Activated CD8-positive, alpha-beta T cell treated with anti-CD3 and anti-CD28 coated beads for 36 hours (primary cell): ENCODE results near the gene CORO2B. TPM values are rescaled to one million over a fixed set of nuclear protein-coding genes. Genes with fewer than 3 reads are reported as not detected.

ENCODE experiments used
- ATAC-seq: fragments of 200-7000 bp; cut with Tn5 transposase; one replicate; pipeline ENCODE4 v1.10.0; 2021; ENCODE audit warnings: mild to moderate bottlenecking, moderate library complexity
- CTCF ChIA-PET: fragments of 350-600 bp; sonication (Branson Sonifier 250); formaldehyde crosslinking; loops from one replicate; lab custom pipeline; 2021; ENCODE audit warnings: antibody characterized with exemption; lab: Charles Lee
- POLR2A ChIA-PET: fragments of 350-600 bp; sonication (Branson Sonifier 250); formaldehyde crosslinking; loops from one replicate; lab custom pipeline; 2021; ENCODE audit warnings: antibody characterized with exemption; lab: Charles Lee
- DNase-seq: peaks from one replicate; pipeline ENCODE4 v3.0.0-alpha.2; 2020
- H3K27ac Mint-ChIP-seq: one replicate; pipeline ENCODE4 v1.8.0; 2021; ENCODE audit warnings: mild to moderate bottlenecking, mixed read lengths
- H3K27me3 Mint-ChIP-seq: one replicate; pipeline ENCODE4 v1.8.0; 2021; ENCODE audit warnings: mixed read lengths
- H3K36me3 Mint-ChIP-seq: one replicate; pipeline ENCODE4 v1.8.0; 2021; ENCODE audit warnings: low read depth, mixed read lengths
- H3K4me1 Mint-ChIP-seq: one replicate; pipeline ENCODE4 v1.8.0; 2021; ENCODE audit warnings: low read depth, mixed read lengths
- H3K4me3 Mint-ChIP-seq: one replicate; pipeline ENCODE4 v1.8.0; 2021; ENCODE audit warnings: mild to moderate bottlenecking, moderate library complexity, mixed read lengths
- H3K9me3 Mint-ChIP-seq: one replicate; pipeline ENCODE4 v1.8.0; 2021; ENCODE audit warnings: mixed read lengths
- intact Hi-C: fragments of 100-400 bp; cut with micrococcal nuclease; formaldehyde crosslinking; loops from one replicate; pipeline ENCODE4 v1.10.0; 2022
- total RNA-seq, 2 experiments: library from RNA; stranded (reverse); gene quantifications; one replicate each; pipeline ENCODE4 v1.2.3, GENCODE V29; 2021
- TF ChIP-seq, protein P1 (sequence below): fragments of 200-600 bp; IDR thresholded peaks from one replicate; pipeline ENCODE4 v1.8.0; 2022; ENCODE audit warnings: antibody characterized with exemption, mild to moderate bottlenecking

The CORO2B gene
- total RNA-seq, 2 experiments from 2014 or later, result not detected

DNA sequence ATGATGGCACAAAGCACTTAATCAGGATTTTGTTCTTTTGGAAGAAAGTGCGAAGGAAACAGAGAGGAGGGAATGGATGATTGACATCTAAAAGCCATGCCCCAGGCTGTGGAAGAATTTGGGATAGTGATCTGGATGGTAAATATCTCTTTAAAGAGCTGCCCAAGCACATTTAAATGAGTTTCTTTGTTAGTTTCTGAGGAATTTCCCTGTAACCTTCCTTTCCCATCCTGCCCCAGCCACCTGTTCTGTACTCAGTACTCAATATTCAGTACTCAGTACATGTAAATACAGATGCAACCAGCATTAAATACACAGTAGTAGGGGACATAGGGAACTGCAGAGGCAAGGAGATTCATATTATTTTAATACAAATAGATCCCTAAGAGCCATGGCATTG is 7.8 kb upstream of the CORO2B start:
- H3K4me3 Mint-ChIP-seq, result no peak overlapping the region
- POLR2A ChIA-PET, result no interaction called here
- CTCF ChIA-PET, result interaction anchor here (1.6 to 3.6 kb wide), 3 partner anchors 11 to 103 kb away, joined by 5 to 19 read pairs (median 10); no protein-coding TSS in a partner anchor
- H3K27me3 Mint-ChIP-seq, result peaks cover 37% of the 10 kb centered on the region
- H3K36me3 Mint-ChIP-seq, result no peaks in the 10 kb centered on the region
- no peaks in the 10 kb centered on the region for H3K4me1 Mint-ChIP-seq
- DNase-seq (no peak), ATAC-seq (no peak)
- intact Hi-C loops, result no loop called here
- H3K27ac Mint-ChIP-seq, result no peak overlapping the region
- no peaks in the 10 kb centered on the region for H3K9me3 Mint-ChIP-seq
- TF ChIP-seq, protein P1, sequence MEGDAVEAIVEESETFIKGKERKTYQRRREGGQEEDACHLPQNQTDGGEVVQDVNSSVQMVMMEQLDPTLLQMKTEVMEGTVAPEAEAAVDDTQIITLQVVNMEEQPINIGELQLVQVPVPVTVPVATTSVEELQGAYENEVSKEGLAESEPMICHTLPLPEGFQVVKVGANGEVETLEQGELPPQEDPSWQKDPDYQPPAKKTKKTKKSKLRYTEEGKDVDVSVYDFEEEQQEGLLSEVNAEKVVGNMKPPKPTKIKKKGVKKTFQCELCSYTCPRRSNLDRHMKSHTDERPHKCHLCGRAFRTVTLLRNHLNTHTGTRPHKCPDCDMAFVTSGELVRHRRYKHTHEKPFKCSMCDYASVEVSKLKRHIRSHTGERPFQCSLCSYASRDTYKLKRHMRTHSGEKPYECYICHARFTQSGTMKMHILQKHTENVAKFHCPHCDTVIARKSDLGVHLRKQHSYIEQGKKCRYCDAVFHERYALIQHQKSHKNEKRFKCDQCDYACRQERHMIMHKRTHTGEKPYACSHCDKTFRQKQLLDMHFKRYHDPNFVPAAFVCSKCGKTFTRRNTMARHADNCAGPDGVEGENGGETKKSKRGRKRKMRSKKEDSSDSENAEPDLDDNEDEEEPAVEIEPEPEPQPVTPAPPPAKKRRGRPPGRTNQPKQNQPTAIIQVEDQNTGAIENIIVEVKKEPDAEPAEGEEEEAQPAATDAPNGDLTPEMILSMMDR, result no peak

DNA sequence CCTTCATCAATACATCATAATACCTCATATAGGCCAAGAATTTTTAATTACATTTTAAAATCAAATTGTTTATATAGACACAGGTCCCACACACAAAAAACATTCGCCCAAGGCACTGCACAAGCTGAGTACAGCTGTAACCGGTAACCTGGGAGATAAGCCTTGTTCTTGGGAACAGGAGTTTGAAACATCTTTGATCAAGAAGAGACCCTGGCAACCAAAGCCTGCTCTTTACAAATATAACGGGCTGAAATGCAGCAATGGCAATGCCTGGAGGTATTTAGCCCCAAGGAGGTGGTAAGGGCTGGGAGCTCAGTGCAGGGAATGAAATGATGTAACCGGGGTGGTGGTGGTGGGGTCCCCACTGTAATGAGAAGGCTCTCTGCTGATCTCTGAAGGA is 7.2 kb upstream of the CORO2B start:
- POLR2A ChIA-PET, result no interaction called here
- CTCF ChIA-PET, result interaction anchor here (0.8 to 3.6 kb wide), 4 partner anchors 12 to 102 kb away, joined by 3 to 19 read pairs (median 6); no protein-coding TSS in a partner anchor
- no peak overlapping the region for H3K27ac Mint-ChIP-seq
- H3K36me3 Mint-ChIP-seq, result no peaks in the 10 kb centered on the region
- H3K9me3 Mint-ChIP-seq, result no peaks in the 10 kb centered on the region
- TF ChIP-seq, protein P1, result no peak
- no peak overlapping the region for H3K4me3 Mint-ChIP-seq
- intact Hi-C loops, result no loop called here
- ATAC-seq, result no peak
- no peaks in the 10 kb centered on the region for H3K4me1 Mint-ChIP-seq
- no peak for DNase-seq
- H3K27me3 Mint-ChIP-seq, result peaks cover 41% of the 10 kb centered on the region

DNA sequence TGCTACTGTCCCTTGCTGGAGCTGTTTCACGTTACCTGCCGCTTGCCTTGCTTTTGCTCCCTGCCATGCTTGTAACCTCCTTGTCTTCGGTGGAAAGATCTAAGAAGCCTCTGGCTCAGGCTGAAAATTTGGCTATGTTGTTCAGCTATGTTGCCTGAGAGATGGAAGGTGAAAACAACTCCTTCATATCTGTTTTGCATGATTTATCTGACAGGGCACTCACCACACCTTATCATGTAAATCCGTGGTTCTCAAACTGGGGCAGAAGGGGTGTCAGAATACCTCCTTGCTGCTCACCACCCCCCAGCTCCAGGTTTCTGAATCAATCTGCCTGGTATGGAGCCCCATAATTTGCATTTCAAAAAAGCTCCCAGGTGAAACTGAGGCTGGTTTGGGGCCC is 6.5 kb upstream of the CORO2B start:
- Mint-ChIP-seq H3K4me3 (no peak overlapping the region), H3K9me3 (no peaks in the 10 kb centered on the region), H3K27me3 (peaks cover 44% of the 10 kb centered on the region), H3K27ac (no peak overlapping the region), H3K4me1 (no peaks in the 10 kb centered on the region), H3K36me3 (no peaks in the 10 kb centered on the region)
- TF ChIP-seq, protein P1, result no peak
- DNase-seq (no peak), ATAC-seq (no peak)
- CTCF ChIA-PET, result interaction anchor here (0.8 to 2.6 kb wide), 4 partner anchors 13 to 101 kb away, joined by 3 to 10 read pairs (median 3); no protein-coding TSS in a partner anchor
- POLR2A ChIA-PET, result no interaction called here
- intact Hi-C loops, result no loop called here

DNA sequence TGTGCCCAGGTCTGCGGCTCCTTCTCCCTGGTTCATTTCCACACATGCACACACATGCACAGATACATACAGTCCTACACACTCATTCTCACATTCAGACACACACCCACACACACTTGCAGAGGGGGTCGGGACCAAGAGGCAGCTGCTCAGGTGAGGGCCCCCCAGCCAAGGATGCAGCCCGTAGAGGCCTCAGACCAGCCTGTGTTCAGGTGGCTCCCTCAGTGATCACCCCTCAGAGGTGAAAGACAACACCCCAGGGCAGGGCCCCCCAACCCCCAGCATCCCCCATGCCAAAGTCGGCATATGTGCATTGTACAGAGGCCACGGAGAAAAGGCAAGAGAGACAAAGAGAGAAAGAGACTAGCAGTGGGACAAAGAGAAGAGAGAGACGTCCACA is 5.9 kb upstream of the CORO2B start:
- intact Hi-C loops, result no loop called here
- TF ChIP-seq, protein P1, result no peak
- Mint-ChIP-seq H3K27me3 (peaks cover 50% of the 10 kb centered on the region), H3K27ac (no peak overlapping the region), H3K4me3 (no peak overlapping the region), H3K36me3 (no peaks in the 10 kb centered on the region), H3K9me3 (no peaks in the 10 kb centered on the region), H3K4me1 (peaks cover 3% of the 10 kb centered on the region)
- ChIA-PET CTCF (interaction anchor here (1.0 to 2.6 kb wide), 2 partner anchors 18 to 58 kb away, joined by 3 to 10 read pairs; no protein-coding TSS in a partner anchor), POLR2A (no interaction called here)
- ATAC-seq (no peak), DNase-seq (no peak)

DNA sequence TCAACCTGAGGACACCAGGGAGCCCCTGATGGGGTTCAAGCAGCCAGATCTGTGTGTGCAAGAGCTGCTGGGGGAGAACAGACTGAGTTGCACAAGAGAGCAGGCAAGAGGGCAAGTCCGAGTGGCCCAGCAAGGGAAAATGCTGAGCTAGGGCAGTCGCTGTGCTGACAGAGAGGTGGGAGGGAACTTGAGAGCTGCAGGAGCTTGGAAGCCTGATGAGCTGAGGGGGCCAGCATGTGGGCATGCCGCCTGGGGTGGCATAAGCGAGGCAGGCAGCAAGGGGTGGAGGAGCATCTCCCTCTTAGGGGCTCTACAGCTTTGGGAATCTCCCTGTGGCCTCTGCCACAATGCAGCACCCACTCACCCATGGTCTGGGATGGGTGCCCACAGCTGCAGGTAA is 4.7 kb upstream of the CORO2B start:
- peaks cover 6% of the 10 kb centered on the region for H3K4me1 Mint-ChIP-seq
- intact Hi-C loops, result no loop called here
- H3K27me3 Mint-ChIP-seq, result peaks cover 52% of the 10 kb centered on the region
- DNase-seq (no peak), ATAC-seq (no peak)
- no peak overlapping the region for H3K4me3 Mint-ChIP-seq
- H3K27ac Mint-ChIP-seq, result no peak overlapping the region
- H3K36me3 Mint-ChIP-seq, result no peaks in the 10 kb centered on the region
- ChIA-PET CTCF (interaction anchor here (1.6 kb wide), 1 partner anchor 24 kb away, joined by 5 read pairs; no protein-coding TSS in a partner anchor), POLR2A (no interaction called here)
- H3K9me3 Mint-ChIP-seq, result no peaks in the 10 kb centered on the region
- TF ChIP-seq, protein P1, result no peak
